Left ventricle myocardium inferior (tissue), 1 donor: Measurements from ENCODE around the gene ATP6AP1. TPM values are rescaled to one million over a fixed set of nuclear protein-coding genes. Genes with fewer than 3 reads are reported as not detected.

ENCODE experiments used
- DNase-seq: peaks from one replicate; pipeline ENCODE4 v3.0.0-alpha.2; 2020
- H3K27ac ChIP-seq: fragments of 200-600 bp; replicated peaks from 2 replicates; pipeline ENCODE4 v1.8.0; 2021
- H3K27me3 ChIP-seq: fragments of 200-600 bp; 2 replicates; pipeline ENCODE4 v1.8.0; 2021; ENCODE audit warnings: low read depth
- H3K36me3 ChIP-seq: fragments of 200-600 bp; 2 replicates; pipeline ENCODE4 v1.8.0; 2021
- H3K4me1 ChIP-seq: fragments of 200-600 bp; 2 replicates; pipeline ENCODE4 v1.8.0; 2021
- H3K4me3 ChIP-seq: fragments of 200-600 bp; 2 replicates; pipeline ENCODE4 v1.8.0; 2021; ENCODE audit warnings: mild to moderate bottlenecking, moderate library complexity
- H3K9me3 ChIP-seq: fragments of 200-600 bp; replicated peaks from 2 replicates; pipeline ENCODE4 v1.8.0; 2021
- intact Hi-C: fragments of 100-400 bp; cut with micrococcal nuclease; formaldehyde crosslinking; loops from one replicate; pipeline ENCODE4 v1.11.0; 2022
- total RNA-seq: library from RNA; stranded (reverse); fragmentation: NEBNext Ultra II Directional; extraction: Animal tissue kit (Norgen Biotek cat#: 25700); gene quantifications from one replicate; pipeline ENCODE4 v1.2.1, GENCODE V29; 2021
- TF ChIP-seq, protein P1 (sequence below): fragments of 200-600 bp; IDR thresholded peaks from 2 replicates; pipeline ENCODE4 v1.8.0; 2021; ENCODE audit warnings: antibody characterized with exemption, mild to moderate bottlenecking, borderline replicate concordance
- donor health status: DM: no; HTN: yes; CAD: no; lungs with severe emphysema.

ATP6AP1 gene
- total RNA-seq, 1 donor from 2014 or later = 84.1 TPM

DNA sequence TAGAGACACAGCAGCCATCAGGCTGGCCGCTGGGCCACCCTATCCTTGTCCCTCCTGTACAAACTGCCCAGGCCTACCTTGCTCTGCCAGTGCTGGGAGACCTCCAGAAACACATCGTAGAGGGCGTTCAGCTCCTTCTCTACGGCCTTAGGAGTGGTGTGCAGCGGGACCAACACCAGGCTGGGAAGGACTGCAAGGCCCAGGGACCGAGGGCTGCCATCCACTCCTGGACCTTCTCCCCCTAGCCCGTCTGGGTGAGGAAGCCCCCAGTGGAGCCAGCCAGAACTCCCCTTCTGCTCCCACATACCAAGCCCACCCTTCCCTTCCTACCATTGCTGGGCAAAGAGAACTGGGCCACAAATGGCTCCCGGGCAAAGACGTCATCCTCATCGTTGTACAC lies 25.3 kb upstream of the ATP6AP1 start:
- TF ChIP-seq, protein P1, sequence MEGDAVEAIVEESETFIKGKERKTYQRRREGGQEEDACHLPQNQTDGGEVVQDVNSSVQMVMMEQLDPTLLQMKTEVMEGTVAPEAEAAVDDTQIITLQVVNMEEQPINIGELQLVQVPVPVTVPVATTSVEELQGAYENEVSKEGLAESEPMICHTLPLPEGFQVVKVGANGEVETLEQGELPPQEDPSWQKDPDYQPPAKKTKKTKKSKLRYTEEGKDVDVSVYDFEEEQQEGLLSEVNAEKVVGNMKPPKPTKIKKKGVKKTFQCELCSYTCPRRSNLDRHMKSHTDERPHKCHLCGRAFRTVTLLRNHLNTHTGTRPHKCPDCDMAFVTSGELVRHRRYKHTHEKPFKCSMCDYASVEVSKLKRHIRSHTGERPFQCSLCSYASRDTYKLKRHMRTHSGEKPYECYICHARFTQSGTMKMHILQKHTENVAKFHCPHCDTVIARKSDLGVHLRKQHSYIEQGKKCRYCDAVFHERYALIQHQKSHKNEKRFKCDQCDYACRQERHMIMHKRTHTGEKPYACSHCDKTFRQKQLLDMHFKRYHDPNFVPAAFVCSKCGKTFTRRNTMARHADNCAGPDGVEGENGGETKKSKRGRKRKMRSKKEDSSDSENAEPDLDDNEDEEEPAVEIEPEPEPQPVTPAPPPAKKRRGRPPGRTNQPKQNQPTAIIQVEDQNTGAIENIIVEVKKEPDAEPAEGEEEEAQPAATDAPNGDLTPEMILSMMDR = no peak
- Histone ChIP-seq H3K27me3 (no peaks in the 10 kb centered on the region), H3K27ac (no peak overlapping the region), H3K4me3 (no peak overlapping the region), H3K36me3 (peaks cover 25% of the 10 kb centered on the region), H3K9me3 (no peaks in the 10 kb centered on the region), H3K4me1 (peaks cover 17% of the 10 kb centered on the region)
- no peak for DNase-seq
- intact Hi-C loops = no loop called here

GRCh38 chrX:154403858-154404257 lies 24.6 kb upstream of the ATP6AP1 start:
- intact Hi-C loops = no loop called here
- no peak overlapping the region for H3K27ac ChIP-seq
- TF ChIP-seq, protein P1 = no peak
- H3K4me3 ChIP-seq = no peak overlapping the region
- H3K9me3 ChIP-seq = no peaks in the 10 kb centered on the region
- no peaks in the 10 kb centered on the region for H3K27me3 ChIP-seq
- H3K4me1 ChIP-seq = peaks cover 16% of the 10 kb centered on the region
- no peak for DNase-seq
- H3K36me3 ChIP-seq = peaks cover 25% of the 10 kb centered on the region

DNA sequence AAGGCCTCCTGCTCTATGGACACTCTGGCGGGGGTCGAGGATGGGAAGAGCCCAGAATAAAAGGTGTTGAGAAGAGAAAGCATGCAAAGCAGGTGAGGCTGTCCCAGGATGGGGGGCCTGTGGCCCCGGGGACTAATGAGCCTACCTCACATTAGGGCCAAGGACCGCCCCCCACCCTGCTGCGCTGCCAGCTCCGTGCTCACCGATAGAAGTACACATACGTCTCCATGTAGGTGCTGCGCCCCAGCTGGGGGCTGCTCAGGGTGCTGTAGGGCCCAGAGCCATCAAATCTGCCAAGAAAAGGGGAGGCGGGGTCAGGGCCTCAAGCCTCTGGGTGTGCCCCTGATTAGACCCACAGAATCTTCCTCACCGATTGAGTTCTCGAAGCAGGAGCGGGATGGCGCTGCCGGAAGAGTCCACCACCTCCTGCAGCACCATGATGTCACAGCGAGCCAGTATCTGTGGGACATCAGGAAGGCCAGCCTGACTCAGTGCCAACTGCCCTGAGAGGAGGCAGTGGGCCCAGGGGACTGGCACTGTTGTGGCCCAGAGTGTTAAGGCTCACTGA lies 23.8 kb upstream of the ATP6AP1 start:
- TF ChIP-seq, protein P1 = no peak
- intact Hi-C loops = no loop called here

DNA sequence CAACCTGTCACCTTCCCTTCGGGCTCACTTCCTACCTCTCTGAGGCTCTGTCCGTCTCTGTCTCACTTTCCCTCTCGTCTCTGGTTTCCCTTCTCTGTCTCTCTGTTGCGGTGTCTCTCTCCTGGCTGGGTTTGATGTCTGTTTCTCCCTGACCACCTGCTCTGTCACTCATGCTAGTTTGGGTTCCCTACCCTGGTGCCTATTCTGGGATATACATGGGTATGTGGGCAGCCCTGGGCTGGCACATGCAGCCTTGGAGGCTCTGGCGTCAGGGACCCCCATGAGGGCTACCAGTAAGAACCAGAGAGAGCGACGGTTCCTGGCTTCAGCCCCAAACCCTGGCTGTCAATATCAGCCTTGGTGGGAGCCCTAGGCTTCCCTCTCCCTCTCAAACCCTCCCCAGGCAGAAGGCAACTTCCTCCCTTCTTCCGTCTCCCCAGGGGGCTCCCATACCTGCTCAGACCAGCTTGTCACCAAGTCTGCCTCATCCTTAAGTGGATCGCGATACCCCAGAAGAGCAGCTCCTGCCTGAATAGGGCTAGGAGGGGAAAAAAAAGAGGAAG lies 19.7 kb upstream of the ATP6AP1 start:
- Histone ChIP-seq H3K4me1 (peaks cover 27% of the 10 kb centered on the region), H3K9me3 (no peaks in the 10 kb centered on the region), H3K36me3 (no peaks in the 10 kb centered on the region), H3K27me3 (no peaks in the 10 kb centered on the region), H3K27ac (peak overlapping the region; percentile 80), H3K4me3 (peak overlapping the region; percentile 58)
- TF ChIP-seq, protein P1 = no peak
- no peak for DNase-seq
- intact Hi-C loops = no loop called here

More for the DNA sequence above, 23.8 kb upstream of the ATP6AP1 start:
- H3K4me1 ChIP-seq = peaks cover 8% of the 10 kb centered on the region
- H3K36me3 ChIP-seq = peaks cover 16% of the 10 kb centered on the region
- no peak for DNase-seq
- H3K9me3 ChIP-seq = no peaks in the 10 kb centered on the region
- no peak overlapping the region for H3K4me3 ChIP-seq
- H3K27me3 ChIP-seq = no peaks in the 10 kb centered on the region
- no peak overlapping the region for H3K27ac ChIP-seq

DNA sequence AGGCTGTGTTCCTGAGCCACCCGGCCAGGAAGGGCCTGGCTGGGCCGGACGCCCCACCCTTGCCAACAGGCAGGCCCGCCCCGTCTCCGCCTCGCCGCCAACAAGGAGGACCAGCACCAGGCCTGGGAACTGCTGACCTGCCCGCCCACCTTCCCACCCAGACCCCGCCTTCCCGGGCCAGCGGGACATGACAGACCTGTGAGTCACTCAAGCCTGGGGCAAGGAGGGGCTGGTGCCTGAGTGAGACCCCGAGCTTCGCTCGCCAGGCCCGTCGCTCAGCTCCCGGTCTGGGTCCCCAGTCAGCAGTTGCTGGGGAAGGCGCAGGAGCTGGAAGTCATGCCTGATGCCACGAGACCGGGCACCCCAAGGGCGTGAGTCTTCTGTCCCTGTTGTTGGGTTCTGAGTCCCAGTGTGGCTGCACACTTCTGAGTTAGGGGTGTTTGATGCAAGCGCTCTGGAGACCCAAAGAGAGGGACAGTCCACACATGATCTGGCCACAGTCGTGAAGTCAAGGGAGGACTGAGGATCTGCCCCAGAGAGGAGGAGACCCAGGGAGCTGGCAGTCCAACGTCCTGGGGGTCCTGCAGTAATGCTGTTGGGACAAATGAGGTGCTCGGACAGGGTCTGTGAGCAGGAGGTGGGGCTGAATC lies 19.1 kb upstream of the ATP6AP1 start, which contains the start of gene DNASE1L1:
DNASE1L1 (minus strand) TSS at position 33 of the 650 bp plus-strand sequence. CDS start 3,686 bp downstream, outside the sequence.
- peak within 1 kb of the TSS; percentile 80 for H3K27ac ChIP-seq
- TF ChIP-seq, protein P1 = no peak
- H3K4me3 ChIP-seq = peak within 1 kb of the TSS; percentile 58
- peaks cover 27% of the 10 kb centered on the region for H3K4me1 ChIP-seq
- DNase-seq = peak; percentile 71
- no peaks in the 10 kb centered on the region for H3K9me3 ChIP-seq
- no peaks in the 10 kb centered on the region for H3K36me3 ChIP-seq
- H3K27me3 ChIP-seq = no peaks in the 10 kb centered on the region
- intact Hi-C loops = no loop called here
